H1 (cell line): ENCODE results near the gene FABP6. TPM values are rescaled to one million over a fixed set of nuclear protein-coding genes. Genes with fewer than 3 reads are reported as not detected.

ENCODE experiments used
- ASH2L ChIP-seq: fragments of 200-600, 300-600 bp; sonication (generic); IDR thresholded peaks from one replicate; pipeline ENCODE4 v1.7.1; 2017; ENCODE audit warnings: low read length
- ATF3 ChIP-seq: IDR thresholded peaks from 2 replicates; pipeline ENCODE4 v1.6.1; 2011; ENCODE audit warnings: low read depth, mild to moderate bottlenecking, low read length; ENCODE audit not compliant: insufficient read depth
- POLR2AphosphoS5 ChIP-seq: IDR thresholded peaks from 2 replicates; pipeline ENCODE4 v1.6.1; 2011; ENCODE audit warnings: low read depth, low read length
- SRF ChIP-seq: IDR thresholded peaks from 2 replicates; pipeline ENCODE4 v1.6.1; 2011; ENCODE audit warnings: mild to moderate bottlenecking, low read depth, low read length, moderate library complexity
- SUZ12 ChIP-seq: fragments of 200-600 bp; sonication (generic); IDR thresholded peaks from 2 replicates; pipeline ENCODE4 v1.6.1; 2012; ENCODE audit warnings: mild to moderate bottlenecking, inconsistent platforms, low read length, moderate library complexity, mixed read lengths
- polyA plus RNA-seq, 7 experiments: library from polyadenylated mRNA; depleted of rRNA in 3 of 7; stranded (reverse) in 5 of 7; unstranded in 2 of 7; fragments of >200 nt in 5 of 7; fragments of 200-250 nt in 2 of 7; gene quantifications; 1 replicate in 5 of 7; 2 replicates in 1 of 7; 4 replicates in 1 of 7; pipeline versions ENCODE4 v1.2.1 to v1.2.3, GENCODE V29; 2011 to 2013; ENCODE audit warnings: missing spikeins in 2 of 7, mixed read lengths in 2 of 7
- total RNA-seq: library from RNA; stranded (reverse); fragmentation: NEBNext Ultra II Directional; extraction: Animal tissue kit (Norgen Biotek cat#: 25700); gene quantifications from 2 replicates; pipeline ENCODE4 v1.2.1, GENCODE V29; 2021

FABP6 gene
- total and polyA plus RNA-seq, 2 of the 8 experiments (the other 6 are each of a cell fraction or from before 2014, with no cell fraction given) = 4.8 to 6.1 TPM

GRCh38 chr5:160281275-160281674 is 52.0 kb downstream of the FABP6 start (continued):
- TF ChIP-seq ASH2L (no peak), POLR2AphosphoS5 (no peak), ATF3 (no peak), SRF (no peak), SUZ12 (no peak)
